Activated CD4-positive, alpha-beta T cell treated with anti-CD3 and anti-CD28 coated beads, Interleukin-2, amount 10 ng/mL, durations not matched to agents 24 days and 14 days (primary cell): ENCODE results near the gene MYH6. TPM values are rescaled to one million over a fixed set of nuclear protein-coding genes. Genes with fewer than 3 reads are reported as not detected.

Experiments
- DNase-seq: peaks from one replicate; pipeline ENCODE4 v3.0.0; 2022
- H3K27ac Mint-ChIP-seq: one replicate; pipeline ENCODE4 v1.8.0; 2022; ENCODE audit warnings: mild to moderate bottlenecking, mixed read lengths
- H3K27me3 Mint-ChIP-seq: one replicate; pipeline ENCODE4 v1.8.0; 2022; ENCODE audit warnings: mixed read lengths
- H3K36me3 Mint-ChIP-seq: one replicate; pipeline ENCODE4 v1.8.0; 2022; ENCODE audit warnings: low read depth, mild to moderate bottlenecking, mixed read lengths
- H3K4me1 Mint-ChIP-seq: one replicate; pipeline ENCODE4 v1.8.0; 2021; ENCODE audit warnings: mixed read lengths
- H3K4me3 Mint-ChIP-seq: one replicate; pipeline ENCODE4 v1.8.0; 2022; ENCODE audit warnings: mild to moderate bottlenecking, moderate library complexity, mixed read lengths
- H3K9me3 Mint-ChIP-seq: one replicate; pipeline ENCODE4 v1.8.0; 2021; ENCODE audit warnings: mixed read lengths
- intact Hi-C: fragments of 100-400 bp; cut with micrococcal nuclease; formaldehyde crosslinking; loops from one replicate; pipeline ENCODE4 v1.15.1; 2023
- total RNA-seq: library from RNA; stranded (reverse); gene quantifications from 2 replicates; pipeline ENCODE4 v1.2.3, GENCODE V29; 2022

The MYH6 gene
- total RNA-seq, 1 donor from 2014 or later: 0.23 TPM

DNA sequence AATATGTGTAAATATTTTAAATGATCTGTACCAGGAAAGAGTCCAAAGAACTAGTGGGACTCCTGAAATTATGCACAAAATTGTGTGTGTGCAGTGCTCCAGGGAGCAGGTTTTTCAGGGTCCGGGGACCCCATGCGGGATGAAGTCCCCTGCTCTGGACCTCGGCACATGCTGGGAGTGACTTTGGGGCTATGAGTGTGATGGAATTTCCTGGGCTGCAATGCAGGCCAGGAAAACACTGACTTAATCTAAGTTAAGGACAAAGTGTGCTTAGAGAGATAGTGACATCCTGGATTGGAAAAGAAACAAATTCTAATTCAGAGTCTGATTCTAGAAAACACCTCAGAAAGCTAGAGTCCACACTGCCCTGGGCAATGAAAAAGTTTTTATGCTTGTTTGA, 6.2 kb upstream of the MYH6 start:
- Mint-ChIP-seq H3K36me3 (no peaks in the 10 kb centered on the region), H3K9me3 (no peaks in the 10 kb centered on the region), H3K27ac (no peak overlapping the region), H3K4me1 (no peaks in the 10 kb centered on the region), H3K4me3 (no peak overlapping the region), H3K27me3 (no peaks in the 10 kb centered on the region)
- intact Hi-C loops: no loop called here
- no peak for DNase-seq

DNA sequence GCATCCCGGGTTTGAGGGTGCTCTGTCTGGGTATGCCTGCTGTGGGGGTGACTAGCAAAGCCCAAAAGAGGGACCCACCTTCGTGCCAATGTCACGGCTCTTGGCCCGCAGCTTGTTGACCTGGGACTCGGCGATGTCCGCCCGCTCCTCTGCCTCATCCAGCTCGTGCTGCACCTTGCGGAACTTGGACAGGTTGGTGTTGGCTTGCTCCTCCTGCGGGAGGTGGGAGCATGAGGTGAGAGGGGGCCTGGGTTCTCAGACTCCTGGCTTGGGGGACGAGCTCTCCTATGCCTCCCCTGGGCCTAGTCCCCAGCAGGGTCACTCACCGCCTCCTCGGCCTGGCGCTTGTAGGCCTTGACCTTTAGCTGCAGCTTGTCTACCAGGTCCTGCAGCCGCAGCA, 5.6 kb upstream of the MYH6 start:
- no peaks in the 10 kb centered on the region for H3K36me3 Mint-ChIP-seq
- intact Hi-C loops: no loop called here
- no peaks in the 10 kb centered on the region for H3K27me3 Mint-ChIP-seq
- DNase-seq: no peak
- no peaks in the 10 kb centered on the region for H3K9me3 Mint-ChIP-seq
- no peak overlapping the region for H3K4me3 Mint-ChIP-seq
- no peaks in the 10 kb centered on the region for H3K4me1 Mint-ChIP-seq
- H3K27ac Mint-ChIP-seq: no peak overlapping the region

DNA sequence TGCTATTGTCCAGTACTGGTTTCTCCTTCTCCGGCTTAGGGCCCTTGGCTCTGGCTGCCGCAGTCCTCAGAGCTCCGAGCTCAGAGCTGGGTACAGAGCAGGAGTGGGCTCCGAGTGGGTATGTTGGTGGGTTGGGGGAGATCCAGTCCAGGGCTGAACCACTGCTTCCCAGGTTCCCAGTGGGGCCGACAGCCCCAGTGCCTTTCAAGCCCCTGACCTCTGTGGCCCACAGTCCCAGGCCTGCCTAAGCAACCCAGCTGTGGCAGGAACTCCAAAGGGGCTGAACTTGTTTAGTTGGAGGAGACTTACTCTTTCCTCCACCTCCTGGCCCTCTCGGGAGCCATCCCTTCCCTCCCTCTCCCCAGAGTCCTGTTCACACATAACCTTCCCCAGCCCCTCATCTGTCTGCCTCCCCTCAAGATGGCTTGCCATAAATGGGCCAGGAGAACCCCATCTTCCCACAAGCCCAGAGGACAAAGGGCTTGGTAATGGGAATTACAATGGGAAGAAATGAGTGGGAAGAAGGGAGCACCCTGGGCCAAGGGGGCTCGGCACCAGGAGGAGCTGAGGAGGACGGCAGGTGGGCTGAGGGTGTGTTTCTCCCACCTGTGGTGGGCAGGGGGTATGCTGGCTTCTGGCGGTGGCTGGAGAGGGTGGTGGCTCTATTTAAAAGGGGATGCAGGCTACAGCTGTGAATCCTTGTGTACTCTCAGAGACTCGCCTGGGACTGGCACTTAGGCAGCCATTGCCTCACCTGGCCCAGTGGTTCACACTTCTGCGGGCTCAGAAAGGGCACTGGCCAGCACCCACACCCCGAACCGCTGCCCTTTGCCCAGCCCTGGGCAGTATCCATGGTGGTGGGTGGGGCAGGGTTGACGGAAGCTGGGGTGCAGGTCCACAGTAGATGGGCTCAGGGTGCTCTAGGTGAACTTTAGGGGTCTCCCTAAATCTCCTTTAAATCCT, 3.8 kb upstream of the MYH6 start:
- H3K4me1 Mint-ChIP-seq: no peaks in the 10 kb centered on the region
- DNase-seq: no peak
- no peaks in the 10 kb centered on the region for H3K9me3 Mint-ChIP-seq
- H3K4me3 Mint-ChIP-seq: no peak overlapping the region
- H3K36me3 Mint-ChIP-seq: no peaks in the 10 kb centered on the region
- H3K27me3 Mint-ChIP-seq: peaks cover 2% of the 10 kb centered on the region
- intact Hi-C loops: no loop called here
- no peak overlapping the region for H3K27ac Mint-ChIP-seq

DNA sequence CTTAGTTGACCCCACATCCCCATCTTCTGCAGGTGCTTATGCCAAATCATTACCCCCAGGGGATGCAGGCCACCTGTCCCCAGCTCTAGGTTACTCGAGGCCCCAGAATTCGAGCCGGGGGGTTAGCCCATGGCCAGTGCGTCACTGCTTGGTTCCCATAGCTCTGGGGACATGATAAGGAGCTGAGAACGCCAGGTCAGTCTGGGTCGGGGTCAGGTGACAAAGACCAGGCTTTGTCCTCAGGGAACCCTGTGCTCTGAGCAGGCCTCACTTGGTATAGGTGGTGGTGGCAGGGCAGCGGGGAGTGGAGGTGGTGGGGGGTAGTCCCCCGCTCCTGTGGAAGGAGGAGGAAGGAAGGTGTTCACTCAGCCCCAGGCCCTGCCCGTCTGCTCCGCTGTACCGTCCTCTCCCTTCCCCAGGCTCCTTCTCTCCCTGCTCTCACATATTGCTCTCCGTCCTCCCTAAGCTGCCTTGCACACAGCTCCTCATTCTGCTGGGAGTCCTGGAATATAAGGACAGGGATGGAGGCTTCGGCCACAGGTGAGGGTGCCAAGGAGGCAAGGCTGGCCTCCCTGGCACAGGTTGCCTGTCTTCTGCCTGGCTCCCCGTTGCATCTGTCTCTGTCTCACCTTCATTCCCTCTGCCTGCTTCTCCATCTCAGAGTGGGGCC, 2.0 kb upstream of the MYH6 start:
- intact Hi-C loops: no loop called here
- H3K4me1 Mint-ChIP-seq: no peaks in the 10 kb centered on the region
- peak overlapping the region; percentile 17 for H3K27ac Mint-ChIP-seq
- no peaks in the 10 kb centered on the region for H3K36me3 Mint-ChIP-seq
- no peak overlapping the region for H3K4me3 Mint-ChIP-seq
- no peaks in the 10 kb centered on the region for H3K9me3 Mint-ChIP-seq
- H3K27me3 Mint-ChIP-seq: peaks cover 2% of the 10 kb centered on the region
- DNase-seq: no peak

DNA sequence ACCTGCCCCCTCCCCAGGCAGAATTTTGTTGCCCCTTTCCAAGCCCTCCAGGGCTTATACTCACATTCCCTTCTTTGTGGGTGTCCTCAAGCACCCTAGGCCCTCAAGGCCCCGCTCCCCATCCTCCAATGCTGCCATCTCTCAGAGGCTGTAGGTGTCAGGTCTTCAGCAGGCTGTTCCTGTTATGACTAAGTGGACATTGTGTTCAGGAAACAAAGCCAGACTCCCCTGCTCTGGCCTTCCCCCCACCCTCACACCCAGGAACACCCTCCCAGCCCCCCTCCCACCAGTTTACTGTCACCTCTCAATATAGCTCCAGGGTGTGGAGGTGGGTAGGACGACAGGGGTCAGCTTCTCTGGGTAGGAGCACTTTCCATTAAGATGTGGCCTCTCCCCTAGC, 1.4 kb upstream of the MYH6 start:
- intact Hi-C loops: no loop called here

DNA sequence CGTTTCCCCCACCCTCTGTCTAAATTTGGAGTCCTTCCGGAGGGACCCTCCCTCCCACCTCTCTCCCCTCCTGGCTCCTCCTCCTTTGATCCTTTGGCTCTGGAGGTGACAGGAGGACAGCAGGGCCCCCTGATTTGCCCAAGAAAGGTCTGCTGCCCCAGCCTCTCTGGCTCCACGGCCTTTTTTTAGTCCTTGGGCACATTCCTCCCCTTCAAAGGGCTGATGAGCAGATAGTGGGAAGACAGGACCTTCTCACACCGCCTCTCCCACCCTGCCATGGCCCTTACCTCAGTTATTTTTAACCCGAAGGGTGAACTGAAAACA, 196 bp upstream of the MYH6 start:
- Mint-ChIP-seq H3K4me3 (no peak overlapping the region), H3K9me3 (no peaks in the 10 kb centered on the region), H3K27ac (no peak overlapping the region), H3K27me3 (peaks cover 4% of the 10 kb centered on the region), H3K4me1 (no peaks in the 10 kb centered on the region), H3K36me3 (no peaks in the 10 kb centered on the region)
- no peak for DNase-seq
- intact Hi-C loops: no loop called here

More for the DNA sequence above, 1.4 kb upstream of the MYH6 start:
- Mint-ChIP-seq H3K27ac (no peak overlapping the region), H3K9me3 (no peaks in the 10 kb centered on the region), H3K27me3 (peaks cover 2% of the 10 kb centered on the region), H3K36me3 (no peaks in the 10 kb centered on the region), H3K4me3 (no peak overlapping the region), H3K4me1 (no peaks in the 10 kb centered on the region)
- no peak for DNase-seq

DNA sequence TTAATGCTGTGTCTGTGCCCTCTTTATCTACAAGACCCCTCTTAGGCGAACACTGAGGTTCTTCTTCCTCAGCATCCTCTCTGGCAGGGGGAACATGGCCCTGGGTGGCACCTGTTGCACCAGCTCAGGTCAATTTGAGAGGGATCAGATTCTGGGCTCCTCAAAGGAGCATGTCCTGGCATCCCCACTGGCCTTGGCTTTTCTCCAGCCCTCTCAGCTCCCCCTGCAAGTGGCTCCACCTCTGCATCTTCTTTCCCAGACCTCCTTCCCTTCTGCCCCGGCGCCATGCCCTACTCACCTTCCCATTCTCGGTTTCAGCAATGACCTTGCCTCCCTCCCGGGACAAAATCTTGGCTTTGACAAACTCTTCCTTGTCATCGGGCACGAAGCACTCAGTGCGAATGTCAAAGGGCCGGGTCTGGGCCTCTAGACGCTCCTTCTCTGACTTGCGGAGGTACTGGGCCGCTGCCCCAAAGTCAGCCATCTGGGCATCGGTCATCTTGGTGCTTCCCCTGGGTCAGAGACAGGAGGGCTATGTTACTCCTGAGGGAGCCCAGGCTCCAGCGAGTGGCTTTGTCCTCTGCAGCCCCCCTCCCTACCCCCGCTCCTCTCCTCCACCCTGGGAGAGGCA, 1.2 kb downstream of the MYH6 start:
- Mint-ChIP-seq H3K9me3 (no peaks in the 10 kb centered on the region), H3K4me3 (no peak overlapping the region), H3K4me1 (no peaks in the 10 kb centered on the region), H3K36me3 (no peaks in the 10 kb centered on the region), H3K27ac (no peak overlapping the region), H3K27me3 (peaks cover 4% of the 10 kb centered on the region)
- intact Hi-C loops: no loop called here
- DNase-seq: no peak

DNA sequence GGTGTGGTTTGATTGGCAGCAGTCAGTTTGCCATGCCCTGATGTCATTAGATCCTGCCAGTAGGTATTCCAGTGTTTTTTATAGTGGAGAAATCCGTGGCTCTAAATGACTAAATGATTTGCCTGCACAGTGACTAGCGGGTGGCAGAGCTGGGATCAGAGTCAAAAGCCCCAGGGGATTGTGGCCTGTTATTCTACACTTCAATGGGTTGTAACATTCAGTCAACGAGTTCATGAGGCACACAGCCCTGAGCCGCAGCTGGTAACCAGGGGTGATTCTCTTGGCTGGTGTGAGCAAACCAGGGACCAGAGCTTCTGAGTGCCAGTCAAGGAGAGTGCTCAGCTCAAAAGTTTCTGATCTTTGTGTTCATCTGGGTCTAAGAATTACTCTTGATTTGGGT, 1.8 kb downstream of the MYH6 start:
- no peak for DNase-seq
- no peaks in the 10 kb centered on the region for H3K4me1 Mint-ChIP-seq
- intact Hi-C loops: no loop called here
- H3K9me3 Mint-ChIP-seq: no peaks in the 10 kb centered on the region
- H3K4me3 Mint-ChIP-seq: no peak overlapping the region
- no peak overlapping the region for H3K27ac Mint-ChIP-seq
- H3K27me3 Mint-ChIP-seq: peaks cover 4% of the 10 kb centered on the region
- H3K36me3 Mint-ChIP-seq: no peaks in the 10 kb centered on the region

DNA sequence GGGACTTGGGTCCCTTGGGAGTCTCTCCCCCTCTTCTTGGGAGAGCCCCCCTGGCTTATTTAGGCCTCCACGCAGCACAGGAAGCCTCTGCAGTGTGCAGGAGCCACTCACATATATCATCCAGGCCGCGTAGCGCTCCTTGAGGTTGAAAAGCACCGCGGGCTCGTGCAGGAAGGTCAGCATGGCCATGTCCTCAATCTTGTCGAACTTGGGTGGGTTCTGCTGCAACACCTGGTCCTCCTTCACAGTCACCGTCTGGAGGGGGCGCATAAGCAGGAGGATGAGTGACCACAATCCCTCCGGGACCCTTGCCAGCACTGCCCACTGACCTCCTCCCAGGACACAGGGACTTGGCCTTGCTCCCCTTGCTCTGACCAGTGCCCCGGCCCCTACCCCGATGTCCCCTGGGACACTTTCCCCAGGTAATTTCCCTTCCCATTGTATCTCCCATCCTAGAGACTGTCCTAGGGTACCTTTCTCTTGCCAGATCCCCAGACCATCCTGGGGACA, 2.5 kb downstream of the MYH6 start:
- no peaks in the 10 kb centered on the region for H3K9me3 Mint-ChIP-seq
- intact Hi-C loops: no loop called here
- no peak overlapping the region for H3K27ac Mint-ChIP-seq
- no peaks in the 10 kb centered on the region for H3K4me1 Mint-ChIP-seq
- no peak overlapping the region for H3K4me3 Mint-ChIP-seq
- DNase-seq: no peak
- peaks cover 4% of the 10 kb centered on the region for H3K27me3 Mint-ChIP-seq
- no peaks in the 10 kb centered on the region for H3K36me3 Mint-ChIP-seq

DNA sequence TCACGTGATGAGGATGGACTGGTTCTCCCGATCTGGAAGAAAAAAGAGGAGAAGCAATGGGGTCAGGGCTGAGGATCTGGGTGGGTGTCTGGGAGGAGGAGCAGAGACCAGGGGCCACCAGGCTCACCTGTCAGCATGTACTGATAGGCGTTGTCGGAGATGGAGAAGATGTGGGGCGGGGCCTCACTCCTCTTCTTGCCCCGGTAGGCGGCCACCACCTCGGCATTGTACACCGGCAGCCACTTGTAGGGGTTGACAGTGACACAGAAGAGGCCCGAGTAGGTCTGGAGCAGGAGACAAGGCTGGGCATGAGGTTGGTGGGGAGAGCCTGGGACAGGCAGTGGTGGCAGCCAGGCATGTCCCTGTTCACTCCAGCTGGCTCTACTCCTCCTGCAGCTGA, 3.0 kb downstream of the MYH6 start:
- Mint-ChIP-seq H3K27me3 (peaks cover 4% of the 10 kb centered on the region), H3K4me1 (no peaks in the 10 kb centered on the region), H3K4me3 (no peak overlapping the region), H3K36me3 (no peaks in the 10 kb centered on the region), H3K27ac (no peak overlapping the region), H3K9me3 (no peaks in the 10 kb centered on the region)
- intact Hi-C loops: no loop called here
- no peak for DNase-seq

DNA sequence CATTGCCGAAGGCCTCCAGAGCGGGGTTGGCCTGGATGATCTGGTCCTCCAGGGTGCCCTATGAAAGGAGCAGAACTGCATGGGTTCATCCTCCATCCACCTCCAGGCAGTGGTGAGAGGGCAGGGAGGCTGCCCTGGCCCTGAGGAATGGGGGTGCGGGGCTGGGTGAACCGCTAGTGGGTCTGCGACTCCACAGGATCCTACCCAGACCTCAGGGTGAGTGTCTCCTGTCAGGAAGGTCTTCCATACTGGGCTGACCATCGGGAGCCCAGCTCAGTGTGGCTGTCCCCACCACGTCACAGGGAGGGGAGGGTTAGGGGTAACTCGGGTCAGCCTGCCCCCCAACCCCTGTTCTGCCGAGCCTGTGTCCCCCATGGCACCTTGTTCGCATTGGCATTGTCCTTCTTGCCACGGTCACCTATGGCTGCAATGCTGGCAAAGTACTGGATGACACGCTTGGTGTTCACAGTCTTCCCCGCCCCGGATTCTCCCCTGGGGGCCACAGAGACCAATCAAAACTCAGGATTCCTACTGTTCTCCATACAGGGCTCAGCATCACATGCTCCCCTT, 3.7 kb downstream of the MYH6 start:
- intact Hi-C loops: no loop called here
- Mint-ChIP-seq H3K9me3 (no peaks in the 10 kb centered on the region), H3K36me3 (no peaks in the 10 kb centered on the region), H3K27ac (no peak overlapping the region), H3K4me3 (no peak overlapping the region), H3K27me3 (peaks cover 4% of the 10 kb centered on the region), H3K4me1 (no peaks in the 10 kb centered on the region)
- no peak for DNase-seq

DNA sequence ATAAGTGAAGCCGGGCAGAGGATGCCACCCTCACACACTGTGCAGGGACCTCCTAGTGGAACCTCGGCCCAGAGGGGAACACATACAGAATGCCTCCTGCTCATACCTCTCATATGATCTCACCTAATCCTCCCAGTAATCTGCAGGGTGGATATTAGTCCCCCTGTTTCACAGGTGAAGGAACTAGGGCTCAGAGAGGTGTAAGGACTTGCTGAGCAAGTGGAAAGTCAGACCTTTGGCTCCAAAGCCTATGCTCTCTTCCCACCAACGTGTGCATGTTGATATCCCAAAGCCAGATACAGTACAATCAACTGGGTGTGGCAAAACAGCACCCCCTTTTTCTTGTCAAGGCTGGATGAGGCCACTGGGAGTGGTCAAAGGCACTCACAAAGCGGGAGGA, 4.2 kb downstream of the MYH6 start:
- intact Hi-C loops: no loop called here
- no peak overlapping the region for H3K4me3 Mint-ChIP-seq
- peaks cover 4% of the 10 kb centered on the region for H3K27me3 Mint-ChIP-seq
- no peaks in the 10 kb centered on the region for H3K4me1 Mint-ChIP-seq
- H3K27ac Mint-ChIP-seq: no peak overlapping the region
- H3K36me3 Mint-ChIP-seq: no peaks in the 10 kb centered on the region
- DNase-seq: no peak
- H3K9me3 Mint-ChIP-seq: no peaks in the 10 kb centered on the region

DNA sequence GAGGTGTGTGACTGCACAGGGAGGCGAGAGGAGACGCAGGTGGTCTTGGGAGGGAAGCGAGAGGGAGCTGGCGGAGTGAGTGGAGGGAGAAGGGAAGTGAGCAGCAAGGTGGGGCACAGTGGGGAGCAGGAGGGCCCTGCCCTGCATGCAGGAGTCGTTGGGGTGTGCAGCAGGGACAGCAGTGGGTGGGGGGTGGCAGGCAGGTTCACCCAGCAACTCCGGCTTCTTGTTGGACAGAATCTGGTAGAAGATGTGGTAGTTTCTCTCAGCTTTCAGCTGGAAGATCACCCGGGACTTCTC, 5.0 kb downstream of the MYH6 start:
- Mint-ChIP-seq H3K9me3 (no peaks in the 10 kb centered on the region), H3K36me3 (no peaks in the 10 kb centered on the region), H3K27me3 (peaks cover 2% of the 10 kb centered on the region), H3K4me3 (no peak overlapping the region), H3K27ac (no peak overlapping the region), H3K4me1 (no peaks in the 10 kb centered on the region)
- DNase-seq: no peak
- intact Hi-C loops: no loop called here
